Activated B cell treated with CpG ODN at 0.5 μM for 24 hours (primary cell): ENCODE data around the gene MRPL36. TPM values are rescaled to one million over a fixed set of nuclear protein-coding genes. Genes with fewer than 3 reads are reported as not detected.
A peak's percentile ranks its signal among the peaks of the same experiment; 100 is the strongest.

Experiments
- ATAC-seq: fragments of 200-7000 bp; cut with Tn5 transposase; one replicate; pipeline ENCODE4 v1.10.0; 2021; ENCODE audit warnings: low read depth, mild to moderate bottlenecking, moderate library complexity
- CTCF ChIA-PET: fragments of 350-600 bp; sonication (Branson Sonifier 250); formaldehyde crosslinking; loops from one replicate; lab custom pipeline; 2021; ENCODE audit warnings: antibody characterized with exemption; lab: Charles Lee
- POLR2A ChIA-PET: fragments of 350-600 bp; sonication (Branson Sonifier 250); formaldehyde crosslinking; loops from one replicate; lab custom pipeline; 2021; ENCODE audit warnings: antibody characterized with exemption; lab: Charles Lee
- DNase-seq: peaks from one replicate; pipeline ENCODE4 v3.0.0; 2022
- H3K27ac Mint-ChIP-seq: one replicate; pipeline ENCODE4 v1.8.0; 2020; ENCODE audit warnings: mixed read lengths
- H3K27me3 Mint-ChIP-seq: one replicate; pipeline ENCODE4 v1.8.0; 2021; ENCODE audit warnings: mixed read lengths
- H3K36me3 Mint-ChIP-seq: one replicate; pipeline ENCODE4 v1.8.0; 2021; ENCODE audit warnings: low read depth, mixed read lengths
- H3K4me1 Mint-ChIP-seq: one replicate; pipeline ENCODE4 v1.8.0; 2021; ENCODE audit warnings: mixed read lengths
- H3K4me3 Mint-ChIP-seq: one replicate; pipeline ENCODE4 v1.8.0; 2020; ENCODE audit warnings: mild to moderate bottlenecking, mixed read lengths
- H3K9me3 Mint-ChIP-seq: one replicate; pipeline ENCODE4 v1.8.0; 2020; ENCODE audit warnings: mixed read lengths
- CTCF ChIP-seq: fragments of 200-600 bp; IDR thresholded peaks from one replicate; pipeline ENCODE4 v1.8.0; 2022; ENCODE audit warnings: antibody characterized with exemption, mild to moderate bottlenecking
- intact Hi-C: fragments of 100-400 bp; cut with micrococcal nuclease; formaldehyde crosslinking; loops from one replicate; pipeline ENCODE4 v1.15.1; 2024
- total RNA-seq: library from RNA; stranded (reverse); gene quantifications from 2 replicates; pipeline ENCODE4 v1.2.3, GENCODE V29; 2022

Gene MRPL36
- total RNA-seq, 1 donor from 2014 or later: 28.7 TPM

- intact Hi-C loops: no loop called here
- Mint-ChIP-seq H3K9me3 (no peaks in the 10 kb centered on the region), H3K27me3 (peaks cover 20% of the 10 kb centered on the region), H3K4me3 (no peak overlapping the region), H3K36me3 (no peaks in the 10 kb centered on the region), H3K27ac (no peak overlapping the region), H3K4me1 (peaks cover 23% of the 10 kb centered on the region)
- POLR2A ChIA-PET: interaction anchor here (0.6 kb wide), 1 partner anchor 42 kb away, joined by 4 read pairs; no protein-coding TSS in a partner anchor
- CTCF ChIA-PET: no interaction called here
- no peak for ATAC-seq
- DNase-seq: no peak
- TF ChIP-seq CTCF: no peak
Measured at GRCh38 chr5:1784197-1785050, 15.2 kb downstream of the MRPL36 start.

GRCh38 chr5:1783216-1783554 is 16.5 kb downstream of the MRPL36 start:
- peak; percentile 62 for ATAC-seq
- H3K27me3 Mint-ChIP-seq: peaks cover 20% of the 10 kb centered on the region
- peaks cover 23% of the 10 kb centered on the region for H3K4me1 Mint-ChIP-seq
- peak overlapping the region; percentile 33 for H3K4me3 Mint-ChIP-seq
- no peak for DNase-seq
- POLR2A ChIA-PET: no interaction called here
- CTCF ChIA-PET: interaction anchor here (1.4 kb wide), 1 partner anchor 10 kb away, joined by 3 read pairs; no protein-coding TSS in a partner anchor
- H3K27ac Mint-ChIP-seq: peak overlapping the region; percentile 13
- intact Hi-C loops: loop anchor here (1.0 kb wide), 2 partner anchors 9 to 16 kb away; partner anchors contain the start of gene MRPL36
- H3K36me3 Mint-ChIP-seq: no peaks in the 10 kb centered on the region
- TF ChIP-seq CTCF: no peak
- no peaks in the 10 kb centered on the region for H3K9me3 Mint-ChIP-seq

DNA sequence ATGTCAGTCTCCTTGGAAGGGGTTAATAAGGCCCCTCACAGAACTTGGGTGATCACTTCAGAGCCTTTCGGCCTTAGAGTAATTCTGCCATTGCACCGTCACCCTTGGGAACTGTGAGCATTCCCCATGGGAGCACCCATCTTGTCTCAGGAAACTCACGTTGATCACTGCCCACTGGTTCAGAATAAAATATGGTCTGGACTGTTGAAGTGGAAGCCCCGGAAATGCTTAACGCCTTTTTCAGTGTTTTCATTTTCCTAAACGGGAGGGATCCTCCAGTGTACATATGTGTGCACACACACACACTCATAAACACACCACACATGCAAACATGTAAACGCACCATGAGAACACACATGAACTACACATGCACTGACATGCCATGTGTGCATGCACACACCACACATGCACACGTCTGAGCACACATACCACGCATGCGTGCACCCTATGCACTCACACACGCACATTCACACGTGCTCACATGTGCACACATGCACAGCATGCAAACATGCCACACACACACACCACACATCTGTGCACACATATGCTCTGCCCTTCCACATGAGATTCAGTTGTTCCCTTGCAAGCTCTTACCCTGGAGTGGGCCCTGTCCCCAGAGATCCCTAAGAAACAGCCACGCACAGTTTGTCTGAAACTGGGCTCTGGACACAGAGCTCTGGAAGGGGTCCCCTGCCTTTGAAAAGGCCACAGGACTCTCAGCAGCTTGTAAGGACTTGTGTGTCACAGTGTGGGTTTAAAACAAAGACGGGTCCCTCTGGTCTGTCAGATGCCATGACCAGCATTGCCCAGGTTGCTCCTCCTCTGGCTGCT is 17.0 kb downstream of the MRPL36 start:
- POLR2A ChIA-PET: no interaction called here
- no peak for TF ChIP-seq CTCF
- H3K27me3 Mint-ChIP-seq: peaks cover 20% of the 10 kb centered on the region
- no peaks in the 10 kb centered on the region for H3K9me3 Mint-ChIP-seq
- intact Hi-C loops: loop anchor here (1.0 kb wide), 2 partner anchors 10 to 17 kb away; partner anchors contain the start of gene MRPL36
- H3K27ac Mint-ChIP-seq: peak overlapping the region; percentile 13
- H3K4me3 Mint-ChIP-seq: peak overlapping the region; percentile 39
- H3K36me3 Mint-ChIP-seq: no peaks in the 10 kb centered on the region
- peaks cover 23% of the 10 kb centered on the region for H3K4me1 Mint-ChIP-seq
- CTCF ChIA-PET: interaction anchor here (1.4 kb wide), 1 partner anchor 10 kb away, joined by 3 read pairs; no protein-coding TSS in a partner anchor
- DNase-seq (no peak), ATAC-seq (peak; percentile 61)

- CTCF ChIA-PET: interaction anchor here (1.4 kb wide), 1 partner anchor 11 kb away, joined by 3 read pairs; no protein-coding TSS in a partner anchor
Measured at GRCh38 chr5:1781726-1782384, 17.8 kb downstream of the MRPL36 start.

More at GRCh38 chr5:1781726-1782384, 17.8 kb downstream of the MRPL36 start:
- no peaks in the 10 kb centered on the region for H3K36me3 Mint-ChIP-seq
- no peak for TF ChIP-seq CTCF
- ATAC-seq (no peak), DNase-seq (no peak)
- H3K4me1 Mint-ChIP-seq: peaks cover 23% of the 10 kb centered on the region
- H3K4me3 Mint-ChIP-seq: peak overlapping the region; percentile 39
- no peak overlapping the region for H3K27ac Mint-ChIP-seq
- POLR2A ChIA-PET: no interaction called here
- H3K27me3 Mint-ChIP-seq: peaks cover 20% of the 10 kb centered on the region
- intact Hi-C loops: no loop called here
- no peaks in the 10 kb centered on the region for H3K9me3 Mint-ChIP-seq
